T-cell (primary cell): Measurements from ENCODE around the gene CTSW. TPM values are rescaled to one million over a fixed set of nuclear protein-coding genes. Genes with fewer than 3 reads are reported as not detected.
A peak's percentile ranks its signal among the peaks of the same experiment; 100 is the strongest.

Experiments used
- ATAC-seq, 4 experiments: fragments of 200-7000 bp in 3 of 4; fragments of 150-1000 bp in 1 of 4; cut with Tn5 transposase; replicated peaks in 1 of 4; 1 replicate in 3 of 4; 2 replicates in 1 of 4; pipeline ENCODE4 v1.10.0; 2021; ENCODE audit warnings: moderate library complexity in 3 of 4, mild to moderate bottlenecking in 2 of 4, moderate number of reproducible peaks in 1 of 4
- CTCF ChIA-PET, 2 donors: fragments of 300-600 bp; sonication (Branson Sonifier 250); formaldehyde crosslinking; loops; one replicate each; lab custom pipeline; 2022; ENCODE audit warnings: antibody characterized with exemption in 2 of 2; lab: Charles Lee
- POLR2A ChIA-PET, 2 donors: fragments of 300-600 bp; sonication (Branson Sonifier 250); formaldehyde crosslinking; loops; one replicate each; lab custom pipeline; 2022; ENCODE audit warnings: antibody characterized with exemption in 2 of 2; lab: Charles Lee
- DNase-seq, 35 experiments: peaks; one replicate each; pipeline versions ENCODE4 v3.0.0 to v3.0.0-alpha.2; 2013 to 2023
- H3K27ac ChIP-seq: one replicate; pipeline ENCODE4 v1.5.1; 2013; ENCODE audit warnings: low read length
- H3K27me3 ChIP-seq, 2 experiments: replicated peaks in 1 of 2; 1 replicate in 1 of 2; 2 replicates in 1 of 2; pipeline versions ENCODE4 v1.6.1 to v1.7.0; 2013; ENCODE audit warnings: low read length in 1 of 2, mixed read lengths in 1 of 2; ENCODE audit not compliant: control insufficient read depth in 2 of 2, insufficient read depth in 2 of 2; ENCODE audit errors: extremely low read depth in 1 of 2
- H3K36me3 ChIP-seq, 2 donors: 1 replicate in 1 of 2; 2 replicates in 1 of 2; pipeline versions ENCODE4 v1.6.1 to v1.7.0; 2013; ENCODE audit warnings: low read length in 1 of 2; ENCODE audit not compliant: control insufficient read depth in 2 of 2, insufficient read depth in 1 of 2; ENCODE audit errors: extremely low read depth in 1 of 2
- H3K4me1 ChIP-seq, 2 experiments: 1 replicate in 1 of 2; 2 replicates in 1 of 2; pipeline versions ENCODE4 v1.6.1 to v1.7.0; 2013; ENCODE audit warnings: low read length in 2 of 2, mixed read lengths in 1 of 2; ENCODE audit not compliant: insufficient read depth in 2 of 2, control insufficient read depth in 1 of 2; ENCODE audit errors: extremely low read depth in 1 of 2
- H3K4me3 ChIP-seq, 2 donors: 1 replicate in 1 of 2; 2 replicates in 1 of 2; pipeline versions ENCODE4 v1.5.1 to v1.7.0; 2013; ENCODE audit warnings: mild to moderate bottlenecking in 2 of 2, low read length in 1 of 2, moderate library complexity in 1 of 2; ENCODE audit not compliant: control insufficient read depth in 1 of 2; ENCODE audit errors: extremely low read depth in 1 of 2
- H3K9me3 ChIP-seq: 2 replicates; pipeline ENCODE4 v1.7.0; 2013
- H3K27ac Mint-ChIP-seq, 2 donors: one replicate each; pipeline ENCODE4 v1.8.0; 2020 to 2021; ENCODE audit warnings: mild to moderate bottlenecking in 2 of 2, mixed read lengths in 2 of 2
- H3K27me3 Mint-ChIP-seq, 2 donors: one replicate each; pipeline ENCODE4 v1.8.0; 2021 to 2022; ENCODE audit warnings: mixed read lengths in 2 of 2
- H3K36me3 Mint-ChIP-seq: one replicate; pipeline ENCODE4 v1.8.0; 2021; ENCODE audit warnings: mixed read lengths
- H3K4me1 Mint-ChIP-seq, 3 donors: one replicate each; pipeline ENCODE4 v1.8.0; 2020 to 2022; ENCODE audit warnings: mixed read lengths in 3 of 3, mild to moderate bottlenecking in 1 of 3
- H3K4me3 Mint-ChIP-seq, 3 donors: one replicate each; pipeline ENCODE4 v1.8.0; 2020 to 2022; ENCODE audit warnings: mild to moderate bottlenecking in 3 of 3, mixed read lengths in 3 of 3, moderate library complexity in 3 of 3
- H3K9me3 Mint-ChIP-seq, 3 donors: one replicate each; pipeline ENCODE4 v1.8.0; 2020 to 2022; ENCODE audit warnings: mixed read lengths in 3 of 3
- WGBS: methylation state at CpG from one replicate; pipeline ENCODE4 v1.1.5; 2013; ENCODE audit warnings: missing lambda C conversion rate; ENCODE audit not compliant: insufficient coverage; 5-methylcytosine and 5-hydroxymethylcytosine counted together
- total RNA-seq, 35 experiments: library from RNA in 6 of 35; stranded (reverse) in 6 of 35; fragments of 120-200 nt in 1 of 35; gene quantifications; one replicate each; pipeline versions ENCODE4 v1.2.1 to v1.2.4 and lab custom pipeline; 2013 to 2026

Gene CTSW
- total RNA-seq, 5 donors from 2014 or later (not counting 1 experiment from before 2014, with no cell fraction given): 45.3 to 127 (median 66.4) TPM

DNA sequence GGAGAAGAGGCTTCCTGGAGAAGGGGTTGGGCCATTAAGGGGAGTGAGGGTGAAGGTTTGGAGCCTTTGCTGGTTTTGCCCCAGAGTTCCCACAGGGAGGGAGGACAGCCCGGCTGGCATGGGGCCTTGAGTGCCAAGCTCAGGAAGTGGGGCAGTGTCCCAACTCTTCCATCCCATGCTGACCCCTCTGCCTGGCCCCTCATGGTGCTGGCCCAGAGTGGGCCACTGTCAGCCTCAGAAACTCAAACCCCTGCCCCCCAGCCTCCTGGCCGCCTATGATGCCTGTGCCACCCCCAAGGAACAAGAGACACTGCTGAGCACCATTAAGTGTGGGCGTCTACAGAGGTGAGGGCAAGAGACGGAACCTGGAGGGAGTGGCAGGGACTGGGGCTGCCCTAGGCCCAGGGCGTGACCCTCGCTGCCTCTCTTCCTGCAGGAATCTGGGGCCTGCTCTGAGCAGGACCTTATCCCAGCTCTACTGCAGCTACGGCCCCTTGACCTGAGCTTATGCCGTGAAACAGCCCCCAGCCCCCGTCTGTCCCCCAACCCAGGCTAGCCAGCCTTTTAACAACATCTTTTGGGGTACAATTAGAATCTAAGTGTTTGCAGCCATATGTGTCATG is 14.0 kb upstream of the CTSW start:
- H3K27ac Mint-ChIP-seq: no peak overlapping the region
- H3K36me3 Mint-ChIP-seq: peaks cover 15% of the 10 kb centered on the region
- WGBS: 93% methylated on average over 4 of the region's 9 CpGs
- Histone ChIP-seq H3K27me3 (no peaks in the 10 kb centered on the region), H3K27ac (no peak overlapping the region), H3K4me3 (no peak overlapping the region), H3K4me1 (peaks cover 6 to 35% of the 10 kb centered on the region in 2 experiments), H3K36me3 (peaks cover 22 to 57% of the 10 kb centered on the region in 2 donors), H3K9me3 (no peaks in the 10 kb centered on the region)
- H3K27me3 Mint-ChIP-seq: no peaks in the 10 kb centered on the region
- peaks cover 17 to 27% (median 19%) of the 10 kb centered on the region in 3 donors for H3K4me1 Mint-ChIP-seq
- POLR2A ChIA-PET: no interaction called here
- CTCF ChIA-PET: interaction anchor here in 1 of 2 donors (0.6 kb wide), 1 partner anchor 124 kb away, joined by 4 read pairs; no protein-coding TSS in a partner anchor
- no peaks in the 10 kb centered on the region for H3K9me3 Mint-ChIP-seq
- H3K4me3 Mint-ChIP-seq: no peak overlapping the region
- DNase-seq (no peak), ATAC-seq (no peak)

DNA sequence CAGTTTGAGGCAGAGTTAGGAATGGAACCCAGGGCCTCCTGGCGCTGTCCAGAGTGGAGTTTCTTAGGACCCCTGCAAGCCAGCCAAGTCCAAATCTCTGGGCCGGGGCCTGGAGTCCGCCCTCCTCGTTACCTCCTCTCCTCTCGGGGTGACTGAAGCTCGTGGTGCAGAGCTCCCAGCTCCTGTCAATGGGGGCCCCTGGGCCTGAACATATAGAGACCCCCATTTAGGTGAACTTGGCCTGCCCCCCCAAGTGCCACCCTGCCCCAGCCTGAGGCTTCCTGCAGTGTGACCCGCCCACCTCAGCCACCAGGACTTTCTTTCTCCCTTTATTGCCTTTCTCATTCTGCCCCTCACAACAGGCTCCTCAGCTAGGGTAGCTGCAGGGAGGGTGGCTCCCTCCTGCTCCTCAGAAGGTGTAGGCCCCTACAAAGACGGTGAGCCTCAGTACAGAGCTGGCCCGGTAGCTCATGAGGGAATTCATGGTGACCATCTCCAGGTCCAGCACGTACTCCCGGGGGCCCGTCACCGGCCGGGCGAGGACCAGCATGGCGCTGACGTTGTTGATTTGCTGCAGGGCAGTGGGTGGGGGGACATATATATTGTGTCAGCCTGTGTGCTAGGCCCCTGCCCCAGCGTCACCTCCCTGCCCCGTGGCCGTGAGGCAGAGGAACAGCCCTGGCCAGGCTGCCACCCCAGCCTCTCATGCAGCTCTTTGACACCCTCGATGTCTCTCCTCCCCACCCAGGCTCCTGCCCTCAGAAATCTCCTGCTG is 12.9 kb upstream of the CTSW start:
- Mint-ChIP-seq H3K36me3 (peaks cover 15% of the 10 kb centered on the region), H3K27ac (no peak overlapping the region), H3K4me3 (no peak overlapping the region), H3K4me1 (peaks cover 12 to 26% (median 18%) of the 10 kb centered on the region in 3 donors), H3K9me3 (no peaks in the 10 kb centered on the region), H3K27me3 (no peaks in the 10 kb centered on the region)
- H3K4me3 ChIP-seq: no peak overlapping the region
- H3K36me3 ChIP-seq: peaks cover 22 to 55% of the 10 kb centered on the region in 2 donors
- H3K27me3 ChIP-seq: no peaks in the 10 kb centered on the region
- DNase-seq: no peak
- 96% methylated on average over 16 of the region's 21 CpGs for WGBS
- CTCF ChIA-PET: interaction anchor here in 1 of 2 donors (0.7 kb wide), 1 partner anchor 35 kb away, joined by 3 read pairs; no protein-coding TSS in a partner anchor
- no peak overlapping the region for H3K27ac ChIP-seq
- H3K4me1 ChIP-seq: peaks cover 0 to 35% of the 10 kb centered on the region in 2 experiments
- ATAC-seq: no peak
- POLR2A ChIA-PET: no interaction called here
- no peaks in the 10 kb centered on the region for H3K9me3 ChIP-seq

DNA sequence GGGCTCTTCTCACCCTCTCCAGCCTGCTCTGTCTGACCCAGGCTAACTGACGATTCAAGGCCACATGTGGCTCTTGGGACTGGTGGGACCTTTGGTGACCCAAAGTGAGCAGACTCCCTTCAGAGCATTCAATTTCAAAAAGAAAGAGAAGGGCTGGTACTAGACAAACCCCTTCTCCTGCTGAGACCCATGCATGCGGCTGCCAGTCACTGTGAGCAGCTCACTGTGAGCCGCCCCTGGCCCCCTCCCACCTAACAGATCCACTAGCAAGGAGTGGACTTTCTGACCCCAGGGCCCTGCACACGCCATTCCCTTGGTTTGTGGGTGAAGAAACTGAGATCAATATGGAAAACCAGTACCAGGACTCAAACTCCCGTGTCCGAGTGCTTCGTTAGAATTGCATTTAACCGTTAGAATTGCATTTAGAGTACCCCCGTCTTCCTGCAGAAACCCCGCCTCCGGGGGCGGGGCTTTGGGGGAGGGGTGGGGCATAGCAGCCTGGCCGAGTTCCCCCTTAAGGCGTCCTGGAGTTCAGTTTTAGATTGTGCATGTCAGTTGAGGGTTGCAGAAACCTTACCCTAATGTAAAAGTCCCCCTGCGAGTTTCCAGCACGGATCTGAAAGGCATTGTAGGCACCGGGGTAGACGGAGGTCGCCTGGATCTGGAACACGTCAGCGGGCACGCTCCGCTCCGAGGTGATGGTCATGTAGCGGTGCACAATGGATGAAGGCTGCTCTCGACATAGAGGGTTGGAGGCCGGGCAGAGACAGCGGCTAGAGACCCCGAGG is 12.2 kb upstream of the CTSW start:
- peak in 1 of 4 experiments; percentile 46 for ATAC-seq
- ChIA-PET POLR2A (no interaction called here), CTCF (interaction anchor here in 1 of 2 donors (0.7 to 1.1 kb wide), 2 partner anchors 24 to 34 kb away, joined by 3 read pairs; no protein-coding TSS in a partner anchor)
- no peak for DNase-seq
- H3K4me1 ChIP-seq: peaks cover 0 to 33% of the 10 kb centered on the region in 2 experiments
- Mint-ChIP-seq H3K27me3 (no peaks in the 10 kb centered on the region), H3K9me3 (no peaks in the 10 kb centered on the region), H3K36me3 (peaks cover 14% of the 10 kb centered on the region), H3K4me3 (no peak overlapping the region), H3K4me1 (peaks cover 11 to 26% (median 15%) of the 10 kb centered on the region in 3 donors), H3K27ac (no peak overlapping the region)
- peaks cover 22 to 49% of the 10 kb centered on the region in 2 donors for H3K36me3 ChIP-seq
- peaks cover 0 to 4% of the 10 kb centered on the region in 2 experiments for H3K27me3 ChIP-seq
- no peaks in the 10 kb centered on the region for H3K9me3 ChIP-seq
- WGBS: 77% methylated on average over 14 of the region's 29 CpGs
- no peak overlapping the region for H3K27ac ChIP-seq
- H3K4me3 ChIP-seq: no peak overlapping the region

DNA sequence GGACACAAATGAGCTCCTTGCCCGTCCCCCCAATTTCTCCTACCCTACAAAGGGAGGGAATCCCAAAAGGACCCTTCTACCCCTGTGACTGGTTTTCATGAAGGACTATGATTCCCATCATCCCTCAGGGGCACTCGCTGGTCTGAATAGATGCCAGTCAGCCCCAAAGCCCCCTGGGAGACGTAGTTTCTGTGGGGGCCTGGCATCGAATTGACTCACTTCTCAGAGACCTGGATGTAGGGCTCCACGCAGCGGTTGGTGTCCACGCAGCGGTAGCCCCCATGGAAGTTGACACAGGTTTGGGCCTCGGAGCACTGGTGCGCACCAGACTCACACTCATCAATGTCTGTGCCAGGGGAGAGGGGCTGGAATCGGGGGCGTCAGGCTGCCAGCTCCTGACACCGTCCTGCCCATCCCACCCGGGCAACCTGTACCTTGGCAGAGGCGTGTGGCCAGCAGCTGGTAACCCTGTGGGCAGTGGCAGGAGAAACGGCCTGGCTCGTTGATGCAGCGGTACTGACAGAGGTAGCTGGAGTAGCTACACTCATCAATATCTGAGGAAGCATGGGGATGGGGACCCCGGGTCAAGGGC is 11.5 kb upstream of the CTSW start:
- H3K4me1 ChIP-seq: peaks cover 4 to 30% of the 10 kb centered on the region in 2 experiments
- 91% methylated on average over 15 of the region's 19 CpGs for WGBS

DNA sequence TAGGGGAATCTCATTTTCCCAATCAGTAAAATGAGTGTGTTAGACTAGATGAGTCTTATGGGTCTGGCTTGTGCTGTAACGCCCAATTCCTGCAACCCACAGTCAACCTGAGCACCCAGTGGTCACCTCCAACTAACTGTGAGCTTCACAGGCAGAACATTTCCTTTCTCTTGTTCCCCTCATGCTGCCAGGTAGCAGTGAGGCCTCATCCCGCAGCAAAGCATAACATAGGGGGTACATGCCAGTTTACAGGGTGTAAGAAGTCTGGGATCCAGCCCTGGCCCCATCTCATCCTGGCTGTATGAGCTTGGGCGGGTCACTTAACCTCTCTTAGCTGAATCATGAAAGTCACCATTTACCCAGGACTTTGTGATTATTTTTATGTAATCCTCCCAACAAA is 10.7 kb upstream of the CTSW start:
- no peak for DNase-seq

More for the DNA sequence above, 11.5 kb upstream of the CTSW start:
- ATAC-seq (peak; percentile 40 to 77 (median 42)), DNase-seq (peak in 6 of 35 experiments; percentile 31 to 53 (median 39))
- POLR2A ChIA-PET: no interaction called here
- Histone ChIP-seq H3K36me3 (peaks cover 22 to 42% of the 10 kb centered on the region in 2 donors), H3K27ac (no peak overlapping the region), H3K9me3 (no peaks in the 10 kb centered on the region), H3K27me3 (peaks cover 0 to 7% of the 10 kb centered on the region in 2 experiments), H3K4me3 (no peak overlapping the region)
- H3K4me3 Mint-ChIP-seq: no peak overlapping the region
- H3K27me3 Mint-ChIP-seq: no peaks in the 10 kb centered on the region
- H3K27ac Mint-ChIP-seq: no peak overlapping the region
- H3K9me3 Mint-ChIP-seq: no peaks in the 10 kb centered on the region
- H3K4me1 Mint-ChIP-seq: peaks cover 13 to 25% (median 16%) of the 10 kb centered on the region in 3 donors
- CTCF ChIA-PET: interaction anchor here (1.0 to 1.8 kb wide), 3 partner anchors 8 to 24 kb away, joined by 3 to 5 read pairs (median 4); partner anchors contain the start of gene MUS81 (in 2 of the 2)
- peaks cover 8% of the 10 kb centered on the region for H3K36me3 Mint-ChIP-seq

More for the DNA sequence above, 10.7 kb upstream of the CTSW start:
- Histone ChIP-seq H3K27ac (no peak overlapping the region), H3K27me3 (peaks cover 0 to 7% of the 10 kb centered on the region in 2 experiments), H3K9me3 (no peaks in the 10 kb centered on the region), H3K4me3 (no peak overlapping the region), H3K36me3 (peaks cover 18 to 34% of the 10 kb centered on the region in 2 donors), H3K4me1 (peaks cover 5 to 34% of the 10 kb centered on the region in 2 experiments)
- no peak for ATAC-seq
- Mint-ChIP-seq H3K27me3 (no peaks in the 10 kb centered on the region), H3K4me1 (peaks cover 16 to 28% (median 20%) of the 10 kb centered on the region in 3 donors), H3K36me3 (peaks cover 8% of the 10 kb centered on the region), H3K4me3 (no peak overlapping the region), H3K9me3 (no peaks in the 10 kb centered on the region), H3K27ac (peak overlapping the region in 1 of 2 donors; percentile 44)
- POLR2A ChIA-PET: interaction anchor here (0.5 to 1.2 kb wide), 2 partner anchors 10 to 103 kb away, joined by 3 to 4 read pairs; no protein-coding TSS in a partner anchor
- CTCF ChIA-PET: interaction anchor here (1.0 to 1.8 kb wide), 3 partner anchors 9 to 10 kb away, joined by 3 to 5 read pairs (median 4); partner anchors contain the start of gene MUS81 (in 2 of the 2)
- no CpG with 5 or more reads among the region's 3 CpGs for WGBS
